LHCN-M2 (cell line): ENCODE results near the gene PRICKLE1. TPM values are rescaled to one million over a fixed set of nuclear protein-coding genes. Genes with fewer than 3 reads are reported as not detected.

Experiments
- DNase-seq: peaks from one replicate; pipeline ENCODE4 v3.0.0-alpha.2; 2012; ENCODE audit warnings: low read depth
- total RNA-seq: library from RNA; depleted of rRNA; stranded (reverse); fragments of >200 nt; gene quantifications from 2 replicates; pipeline ENCODE4 v1.2.3, GENCODE V29; 2014

The PRICKLE1 gene
- total RNA-seq, 1 experiment from 2014 or later = 2.8 TPM

- DNase-seq = peak; percentile 32
Measured at GRCh38 chr12:42588524-42589464, 752 bp downstream of the PRICKLE1 start.

GRCh38 chr12:42587601-42588523 is 1.7 kb downstream of the PRICKLE1 start:
- no peak for DNase-seq

DNA sequence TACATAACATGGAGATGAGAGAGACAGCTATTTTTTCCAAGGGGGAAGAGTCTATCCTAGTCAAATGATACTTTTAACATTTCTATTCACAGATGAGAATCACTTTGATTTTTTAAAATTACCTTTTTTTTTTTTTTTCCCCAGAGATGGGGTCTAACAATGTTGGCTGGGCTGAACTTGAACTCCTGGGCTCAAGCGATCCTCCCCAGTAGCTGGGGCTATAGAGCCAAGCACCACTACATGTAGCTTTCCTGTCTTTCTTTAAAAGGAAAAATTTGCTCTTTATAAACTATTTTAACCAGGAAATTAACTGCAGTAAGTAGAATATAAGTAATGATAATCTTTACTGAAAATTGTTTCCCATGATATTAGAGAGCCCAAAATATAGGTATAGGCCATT is 3.3 kb downstream of the PRICKLE1 start:
- DNase-seq = no peak

GRCh38 chr12:42585841-42586216 is 3.7 kb downstream of the PRICKLE1 start:
- no peak for DNase-seq

- no peak for DNase-seq
Measured at GRCh38 chr12:42585154-42585840, 4.2 kb downstream of the PRICKLE1 start.

DNA sequence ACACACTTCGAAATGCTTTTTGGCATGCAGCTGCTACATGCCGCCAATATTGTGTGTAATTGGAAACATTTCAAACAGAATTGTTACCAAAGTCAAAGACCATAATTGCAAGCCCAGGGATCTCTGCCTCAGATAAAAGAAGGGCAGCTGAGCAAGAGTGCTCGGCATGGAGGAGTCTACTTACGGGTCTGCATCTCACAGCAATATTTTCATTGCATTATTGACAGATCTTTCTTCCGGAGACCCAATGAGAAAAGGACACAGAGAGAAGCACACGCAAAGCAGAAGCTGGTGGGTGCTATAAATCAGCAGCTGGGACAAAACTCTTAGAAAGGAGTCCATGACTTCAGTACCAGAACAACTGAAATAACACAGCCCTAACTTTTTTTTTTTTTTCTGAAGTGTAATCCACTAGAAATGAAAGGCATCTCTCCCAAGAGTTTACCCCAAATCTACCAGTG is 4.9 kb downstream of the PRICKLE1 start:
- peak; percentile 88 for DNase-seq

- no peak for DNase-seq
Measured at GRCh38 chr12:42583016-42583415, 6.5 kb downstream of the PRICKLE1 start.

DNA sequence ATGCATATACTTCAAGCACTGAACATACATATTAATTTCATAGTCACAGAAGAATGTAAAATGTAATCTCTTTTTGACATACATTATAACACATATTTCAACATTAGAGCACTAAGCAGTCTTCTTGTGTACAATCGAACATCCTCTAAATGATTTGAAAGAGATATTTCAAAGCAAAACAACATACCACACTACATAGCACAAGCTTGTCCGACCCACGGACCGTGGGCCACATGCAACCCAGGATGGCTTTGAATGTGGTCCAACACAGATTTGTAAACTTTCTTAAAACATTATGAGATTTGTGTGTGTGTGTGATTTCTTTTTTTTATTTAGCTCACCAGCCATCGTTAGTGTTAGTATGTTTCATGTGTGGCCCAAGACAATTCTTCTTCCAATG is 7.0 kb downstream of the PRICKLE1 start:
- DNase-seq = no peak

DNA sequence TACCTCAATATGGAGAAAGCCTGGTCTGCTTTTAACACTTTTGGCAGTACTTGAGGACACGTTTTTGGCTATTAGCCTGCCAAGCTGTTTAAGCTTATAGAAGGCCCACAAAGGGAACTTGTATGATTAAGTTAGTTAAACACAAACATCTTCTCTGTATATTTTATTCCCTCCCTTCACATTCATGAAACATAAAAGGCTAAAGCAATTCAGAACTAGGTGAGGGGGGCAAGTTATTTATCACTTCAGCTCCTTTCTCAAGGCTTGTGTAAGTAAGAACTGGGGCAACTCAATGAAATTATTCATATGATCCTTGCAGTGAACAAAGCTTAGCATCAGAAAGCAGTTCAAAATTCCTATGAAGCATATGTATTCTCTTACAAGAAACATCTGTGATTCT is 7.5 kb downstream of the PRICKLE1 start:
- no peak for DNase-seq

- no peak for DNase-seq
Measured at GRCh38 chr12:42576374-42576773, 13.2 kb downstream of the PRICKLE1 start.

GRCh38 chr12:42575717-42576116 is 13.8 kb downstream of the PRICKLE1 start:
- DNase-seq = no peak

GRCh38 chr12:42574851-42575266 is 14.7 kb downstream of the PRICKLE1 start:
- no peak for DNase-seq

DNA sequence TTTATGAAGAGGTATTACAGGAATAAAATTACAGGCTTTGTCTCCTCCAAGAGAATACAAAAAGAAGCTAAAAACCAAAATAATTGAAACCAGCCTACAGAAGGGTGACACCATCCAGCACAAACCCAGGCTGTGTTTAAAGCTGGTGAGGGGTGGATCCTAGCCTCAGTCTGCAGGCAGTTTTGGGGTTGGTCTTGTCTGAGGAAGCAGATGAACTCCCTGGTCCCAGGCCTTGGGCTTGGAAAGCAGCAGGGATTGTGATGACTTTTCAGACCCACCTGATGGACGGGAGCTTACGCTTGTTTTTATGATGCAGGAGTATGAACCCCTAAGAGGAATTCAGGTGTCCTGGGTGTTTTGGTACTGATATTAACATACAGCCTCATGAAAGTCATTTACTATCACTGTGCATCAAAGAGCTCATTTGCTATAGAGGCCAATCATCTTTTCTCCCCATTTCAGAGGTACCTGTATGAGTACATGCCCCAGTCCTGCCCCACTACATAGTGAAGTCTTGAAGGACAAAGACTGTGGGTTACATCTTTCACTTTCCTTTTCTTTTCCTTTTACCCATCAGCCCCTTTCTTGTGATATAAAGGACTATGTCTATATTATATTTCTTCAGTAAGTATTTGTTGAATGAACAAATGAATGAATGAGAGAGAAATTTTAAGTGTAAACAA is 18.1 kb downstream of the PRICKLE1 start:
- DNase-seq = no peak

DNA sequence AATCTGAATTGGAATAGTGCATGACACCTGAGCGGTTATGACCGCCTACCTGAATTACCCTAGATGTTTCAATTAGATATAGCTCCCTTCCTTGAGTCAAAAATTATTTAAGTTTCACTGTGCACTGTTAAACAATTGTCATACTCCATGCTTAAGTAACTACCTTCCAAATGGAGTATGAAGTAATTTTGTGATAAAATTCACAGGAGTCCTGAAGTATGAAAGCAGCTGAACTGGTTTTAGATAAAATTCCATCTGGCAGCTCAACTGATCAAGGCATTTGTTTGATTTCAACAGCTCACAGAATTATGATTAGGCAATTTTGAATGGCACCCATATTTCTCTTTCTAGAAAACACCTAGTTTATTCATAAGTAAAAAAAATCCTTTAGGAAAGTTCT is 19.5 kb downstream of the PRICKLE1 start:
- DNase-seq = no peak

- DNase-seq = peak; percentile 69
Measured at GRCh38 chr12:42568952-42569915, 20.3 kb downstream of the PRICKLE1 start.

DNA sequence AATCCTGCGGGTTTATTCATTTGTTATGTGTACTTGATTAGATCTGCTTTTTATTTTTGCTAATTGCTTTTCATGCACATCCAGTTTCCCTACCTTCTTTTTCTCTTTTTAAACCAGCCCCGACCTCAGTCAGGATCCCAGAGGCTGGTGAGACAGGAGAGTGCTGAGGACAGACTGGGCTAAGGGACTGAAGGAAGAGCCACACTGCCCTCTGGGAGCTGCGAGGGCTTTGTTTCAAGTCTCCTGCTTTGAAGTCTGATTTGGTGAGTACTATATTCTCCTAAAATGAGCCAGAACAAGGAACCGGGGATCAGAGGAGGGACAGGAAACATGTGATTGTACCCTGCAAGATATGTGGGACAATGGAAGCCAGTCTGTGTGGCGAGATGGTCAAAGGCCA is 23.9 kb downstream of the PRICKLE1 start:
- no peak for DNase-seq

DNA sequence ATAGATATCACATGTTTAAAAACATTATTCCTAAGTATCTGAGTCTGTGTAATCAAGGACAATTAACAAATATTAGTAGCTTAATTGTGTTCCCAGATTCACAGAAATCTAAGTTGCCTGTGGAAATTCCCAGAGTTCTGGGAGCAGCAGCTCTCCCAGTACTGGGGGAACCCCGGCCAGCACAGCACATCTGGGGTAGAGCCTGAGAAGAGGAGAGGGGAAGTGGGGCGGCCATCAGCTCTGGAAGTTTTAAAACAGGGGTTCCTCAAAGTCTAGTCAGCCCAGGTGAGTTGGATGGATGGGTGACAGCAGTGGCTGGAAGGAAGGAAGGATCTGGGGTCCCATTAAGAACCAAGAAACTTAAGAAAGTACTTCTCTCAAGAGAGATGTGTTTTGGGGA is 24.6 kb downstream of the PRICKLE1 start:
- no peak for DNase-seq

- DNase-seq = peak; percentile 61
Measured at GRCh38 chr12:42564556-42564955, 25.0 kb downstream of the PRICKLE1 start.

GRCh38 chr12:42560977-42561376 is 28.6 kb downstream of the PRICKLE1 start:
- DNase-seq = no peak
